Spleen (tissue), 7 donors: ENCODE results near the gene HDAC4.

Experiments used
- CTCF ChIP-seq, 11 experiments: fragments of 200-600 bp in 7 of 11; fragments of 450-650 bp in 4 of 11; sonication (generic) in 4 of 11; IDR thresholded peaks in 8 of 11; conservative IDR thresholded peaks in 3 of 11; 1 replicate in 7 of 11; 2 replicates in 4 of 11; pipeline versions ENCODE4 v1.4.0 to v1.8.0; 2016 to 2021; ENCODE audit warnings: antibody characterized with exemption in 11 of 11, inconsistent platforms in 4 of 11, mild to moderate bottlenecking in 1 of 11
- POLR2A ChIP-seq, 3 donors: fragments of 450-650 bp; IDR thresholded peaks; one replicate each; pipeline ENCODE4 v1.5.1; 2017; ENCODE audit warnings: antibody characterized with exemption in 3 of 3, mild to moderate bottlenecking in 1 of 3
- POLR2AphosphoS5 ChIP-seq, 3 donors: sonication (generic); formaldehyde crosslinking; IDR thresholded peaks; one replicate each; pipeline ENCODE4 v1.5.1; 2017; ENCODE audit warnings: antibody characterized with exemption in 3 of 3
- donor health status: DM: no; HTN: no; CAD: no; lungs with moderate emphysema.
- donor health status: DM: no; HTN: no; CAD: no.
- donor health status: DM: no; HTN: no; CAD: no.

GRCh38 chr2:239276851-239277250, 124.0 kb downstream of the HDAC4 start:
- TF ChIP-seq POLR2A (IDR thresholded peaks at IDR 0.05) (no peak), CTCF (IDR thresholded peaks at IDR 0.05 in 8 of 11, conservative IDR thresholded peaks at IDR 0.05 in 3 of 11) (no peak), POLR2AphosphoS5 (IDR thresholded peaks at IDR 0.05) (no peak)
